Stimulated activated memory B cell treated with anti-CD40 and anti-IgM and Interleukin-4, amounts not matched to agents 10 μg/mL and 1 μg/mL and 100 μg/mL, for 72 hours (primary cell): ENCODE measurements around the gene TTI1.

Experiments used
- ATAC-seq: fragments of 150-1000 bp; cut with Tn5 transposase; 2 replicates; pipeline ENCODE4 v1.10.0; 2021
- H3K27ac Mint-ChIP-seq: one replicate; pipeline ENCODE4 v1.8.0; 2022; ENCODE audit warnings: mild to moderate bottlenecking, mixed read lengths
- H3K27me3 Mint-ChIP-seq: one replicate; pipeline ENCODE4 v1.8.0; 2022; ENCODE audit warnings: mixed read lengths
- H3K36me3 Mint-ChIP-seq: one replicate; pipeline ENCODE4 v1.8.0; 2022; ENCODE audit warnings: mixed read lengths
- H3K4me1 Mint-ChIP-seq: one replicate; pipeline ENCODE4 v1.8.0; 2022; ENCODE audit warnings: mixed read lengths
- H3K4me3 Mint-ChIP-seq: one replicate; pipeline ENCODE4 v1.8.0; 2022; ENCODE audit warnings: mild to moderate bottlenecking, moderate library complexity, mixed read lengths
- H3K9me3 Mint-ChIP-seq: one replicate; pipeline ENCODE4 v1.8.0; 2022; ENCODE audit warnings: mixed read lengths

The TTI1 gene

GRCh38 chr20:37938954-37939353 is 94.3 kb downstream of the TTI1 start:
- no peak for ATAC-seq
- no peaks in the 10 kb centered on the region for H3K4me1 Mint-ChIP-seq
- no peaks in the 10 kb centered on the region for H3K36me3 Mint-ChIP-seq
- no peaks in the 10 kb centered on the region for H3K9me3 Mint-ChIP-seq
- no peak overlapping the region for H3K4me3 Mint-ChIP-seq
- peaks cover 20% of the 10 kb centered on the region for H3K27me3 Mint-ChIP-seq
- H3K27ac Mint-ChIP-seq = no peak overlapping the region

GRCh38 chr20:37938181-37938750 is 95.0 kb downstream of the TTI1 start:
- Mint-ChIP-seq H3K27me3 (peaks cover 27% of the 10 kb centered on the region), H3K4me3 (no peak overlapping the region), H3K27ac (no peak overlapping the region), H3K9me3 (no peaks in the 10 kb centered on the region), H3K36me3 (no peaks in the 10 kb centered on the region), H3K4me1 (no peaks in the 10 kb centered on the region)
- peak; percentile 32 for ATAC-seq

GRCh38 chr20:37937686-37938085 is 95.6 kb downstream of the TTI1 start:
- H3K4me3 Mint-ChIP-seq = no peak overlapping the region
- H3K36me3 Mint-ChIP-seq = no peaks in the 10 kb centered on the region
- ATAC-seq = no peak
- H3K9me3 Mint-ChIP-seq = no peaks in the 10 kb centered on the region
- no peaks in the 10 kb centered on the region for H3K4me1 Mint-ChIP-seq
- H3K27ac Mint-ChIP-seq = no peak overlapping the region
- peaks cover 29% of the 10 kb centered on the region for H3K27me3 Mint-ChIP-seq

GRCh38 chr20:37936451-37936850 is 96.8 kb downstream of the TTI1 start:
- no peaks in the 10 kb centered on the region for H3K9me3 Mint-ChIP-seq
- ATAC-seq = no peak
- H3K4me1 Mint-ChIP-seq = no peaks in the 10 kb centered on the region
- no peak overlapping the region for H3K4me3 Mint-ChIP-seq
- H3K27ac Mint-ChIP-seq = no peak overlapping the region
- H3K36me3 Mint-ChIP-seq = no peaks in the 10 kb centered on the region
- H3K27me3 Mint-ChIP-seq = peaks cover 33% of the 10 kb centered on the region

- H3K9me3 Mint-ChIP-seq = no peaks in the 10 kb centered on the region
- ATAC-seq = no peak
- no peak overlapping the region for H3K4me3 Mint-ChIP-seq
- H3K36me3 Mint-ChIP-seq = no peaks in the 10 kb centered on the region
- no peak overlapping the region for H3K27ac Mint-ChIP-seq
- H3K4me1 Mint-ChIP-seq = no peaks in the 10 kb centered on the region
- H3K27me3 Mint-ChIP-seq = peaks cover 38% of the 10 kb centered on the region
Measured at GRCh38 chr20:37936041-37936440, 97.2 kb downstream of the TTI1 start.

- no peak overlapping the region for H3K27ac Mint-ChIP-seq
- H3K36me3 Mint-ChIP-seq = no peaks in the 10 kb centered on the region
- H3K4me3 Mint-ChIP-seq = no peak overlapping the region
- peaks cover 44% of the 10 kb centered on the region for H3K27me3 Mint-ChIP-seq
- ATAC-seq = no peak
- H3K4me1 Mint-ChIP-seq = no peaks in the 10 kb centered on the region
- H3K9me3 Mint-ChIP-seq = no peaks in the 10 kb centered on the region
Measured at GRCh38 chr20:37935435-37935834, 97.8 kb downstream of the TTI1 start.

GRCh38 chr20:37934634-37935375 is 98.5 kb downstream of the TTI1 start:
- Mint-ChIP-seq H3K9me3 (no peaks in the 10 kb centered on the region), H3K27me3 (peaks cover 47% of the 10 kb centered on the region), H3K27ac (no peak overlapping the region), H3K4me1 (no peaks in the 10 kb centered on the region), H3K4me3 (no peak overlapping the region), H3K36me3 (no peaks in the 10 kb centered on the region)
- no peak for ATAC-seq

GRCh38 chr20:37933786-37934633 is 99.2 kb downstream of the TTI1 start:
- no peak for ATAC-seq
- Mint-ChIP-seq H3K4me1 (no peaks in the 10 kb centered on the region), H3K9me3 (no peaks in the 10 kb centered on the region), H3K4me3 (no peak overlapping the region), H3K27ac (no peak overlapping the region), H3K36me3 (no peaks in the 10 kb centered on the region), H3K27me3 (peaks cover 47% of the 10 kb centered on the region)
